Stimulated activated CD4-positive, alpha-beta T cell treated with anti-CD3 and anti-CD28 coated beads, Interleukin-12 subunit alpha, Interleukin-12 subunit beta, amount 100 ng/mL, for 24 hours (primary cell): ENCODE results near the gene OR1L8.
"Not testable (repeated sequence)": the region's sequence is repeated elsewhere in the genome, so short reads cannot be mapped to it uniquely, and the experiment has no call there.

ENCODE experiments used
- DNase-seq, 2 experiments: peaks; one replicate each; pipeline ENCODE4 v3.0.0-alpha.2; 2020; ENCODE audit warnings: low read depth in 2 of 2

The OR1L8 gene

GRCh38 chr9:122583284-122583683 lies at the start of gene OR1L8:
Gene OR1L8 (minus strand): TSS chr9:122583384. CDS start chr9:122568477, 14,907 bp downstream.
- not testable (repeated sequence) for DNase-seq

- DNase-seq = no peak
These were observed 36.8 kb upstream of the OR1L8 start for GRCh38 chr9:122619996-122620395.

DNA sequence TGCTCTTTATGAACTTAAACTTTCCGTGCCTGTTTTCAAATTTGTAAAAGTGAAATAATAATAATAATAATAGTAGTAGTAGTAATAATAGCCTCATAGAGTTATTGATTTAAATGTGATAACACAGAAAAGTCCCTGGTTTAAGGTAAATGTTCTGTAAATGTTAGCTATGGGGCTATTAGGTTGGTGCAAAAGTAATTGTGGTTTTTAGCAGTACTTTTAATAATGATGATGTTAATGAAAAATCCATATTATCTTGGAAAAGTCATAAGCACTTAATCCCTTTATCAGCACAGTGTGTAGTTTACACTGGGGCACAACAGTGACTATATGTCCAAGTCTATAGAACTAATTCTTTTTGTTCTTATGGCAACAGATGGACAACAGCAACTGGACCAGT lies 31.2 kb upstream of the OR1L8 start, which contains the start of gene OR1Q1:
TSS of gene OR1Q1 (plus strand) at position 377 of the 400 bp plus-strand sequence. CDS start at position 377, 0 bp downstream.
- no peak for DNase-seq

DNA sequence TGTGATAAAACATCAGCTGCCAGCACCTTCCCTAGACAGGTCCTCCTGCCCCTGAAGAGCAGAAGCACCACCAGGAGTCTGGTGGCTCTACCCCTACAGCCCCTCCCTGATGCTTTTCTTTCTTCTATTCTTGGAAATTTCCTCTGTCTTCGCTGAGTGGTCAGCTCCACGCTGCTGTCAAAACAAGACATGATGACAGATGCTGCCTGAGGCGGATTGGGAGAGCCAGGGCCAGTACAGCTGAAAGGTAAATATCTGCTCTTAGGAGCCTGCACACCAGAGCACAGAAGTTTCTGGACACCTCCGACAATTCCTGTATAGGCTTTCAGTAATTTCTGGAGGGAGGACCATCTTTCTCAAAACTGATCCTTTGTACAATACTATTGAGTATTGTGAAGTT lies 26.6 kb upstream of the OR1L8 start:
- DNase-seq = no peak

DNA sequence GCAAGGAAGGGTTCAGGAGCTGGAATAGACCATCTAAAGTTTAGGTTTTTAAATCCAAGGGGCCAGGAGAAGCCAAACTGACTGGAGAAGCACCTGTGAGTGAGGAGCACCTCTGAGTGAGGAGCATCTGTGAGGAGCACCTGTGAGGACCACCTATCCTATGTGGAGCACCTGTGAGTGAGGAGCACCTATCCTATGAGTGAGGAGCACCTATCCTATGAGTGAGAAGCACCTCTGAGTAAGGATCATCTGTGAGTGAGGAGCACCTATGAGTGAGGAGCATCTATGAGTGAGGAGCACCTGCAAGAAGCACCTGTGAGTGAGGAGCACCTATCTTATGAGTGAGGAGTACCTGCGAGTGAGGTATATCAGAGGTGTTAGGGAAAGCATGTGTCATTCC lies 23.4 kb upstream of the OR1L8 start:
- no peak for DNase-seq

DNA sequence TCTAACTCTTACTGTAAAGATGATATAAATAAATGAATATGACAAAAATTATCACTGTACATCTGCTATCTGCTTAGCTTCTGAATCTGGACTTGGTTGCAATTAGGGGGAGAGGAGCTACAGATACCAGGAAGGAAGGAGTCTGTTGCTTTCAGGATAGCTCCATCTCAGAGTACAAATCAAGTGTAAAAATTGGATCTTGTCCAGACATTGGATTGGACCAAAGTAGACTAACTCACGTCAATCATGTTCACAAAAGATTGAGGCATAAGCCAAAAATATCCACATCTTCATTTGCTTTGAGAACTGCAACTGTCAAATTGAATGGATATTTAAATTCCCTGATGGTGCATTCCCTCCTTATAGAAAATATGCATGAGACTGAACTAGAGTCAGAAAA lies 22.5 kb upstream of the OR1L8 start:
- DNase-seq = no peak

- DNase-seq = no peak
These were observed 2.8 kb downstream of the OR1L8 start for GRCh38 chr9:122580360-122580759.

GRCh38 chr9:122579874-122580273 lies 3.3 kb downstream of the OR1L8 start:
- DNase-seq = no peak

GRCh38 chr9:122572456-122572855 lies 10.7 kb downstream of the OR1L8 start:
- no peak for DNase-seq

- DNase-seq = no peak
These were observed 15.3 kb downstream of the OR1L8 start for GRCh38 chr9:122567901-122568300.

DNA sequence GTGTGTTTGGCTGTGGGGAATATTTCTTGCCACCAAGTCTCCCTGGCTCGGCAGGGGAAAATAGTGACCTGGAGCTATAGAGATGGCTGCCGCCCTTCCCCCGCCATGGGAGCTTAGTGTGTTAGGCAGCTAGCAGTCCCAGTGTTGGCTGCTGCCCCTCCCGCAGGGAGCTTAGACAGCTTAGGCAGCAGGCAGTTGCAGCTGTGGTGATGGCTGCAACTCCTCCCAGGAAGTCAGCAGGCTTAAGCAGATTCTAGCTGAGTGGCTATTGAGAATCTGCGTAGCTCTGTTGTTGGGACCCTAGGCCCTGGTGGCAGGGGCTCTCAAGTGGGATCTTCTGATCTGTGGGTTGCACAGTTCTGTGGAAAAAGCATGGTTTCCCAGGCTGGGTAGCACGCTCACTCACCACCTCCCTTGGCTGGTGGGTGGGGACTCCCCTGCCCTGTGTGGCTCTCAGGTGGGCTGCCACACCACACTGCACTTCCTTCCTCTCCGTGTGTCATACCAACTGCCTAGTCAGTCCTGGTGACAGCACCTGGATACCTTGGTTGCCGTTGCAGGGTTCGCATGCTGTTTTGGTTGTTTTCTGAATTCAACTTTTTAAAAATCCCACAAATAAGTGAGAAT lies 20.9 kb downstream of the OR1L8 start:
- no peak for DNase-seq

- no peak for DNase-seq
These were observed 21.7 kb downstream of the OR1L8 start for GRCh38 chr9:122561446-122561845.

GRCh38 chr9:122552812-122553211 lies 30.4 kb downstream of the OR1L8 start, which contains the start of gene OR1N2:
Gene OR1N2 (plus strand): TSS chr9:122553112. CDS start chr9:122553212, 100 bp downstream.
- no peak for DNase-seq

- DNase-seq = no peak
These were observed 31.8 kb downstream of the OR1L8 start for GRCh38 chr9:122551371-122551770.

DNA sequence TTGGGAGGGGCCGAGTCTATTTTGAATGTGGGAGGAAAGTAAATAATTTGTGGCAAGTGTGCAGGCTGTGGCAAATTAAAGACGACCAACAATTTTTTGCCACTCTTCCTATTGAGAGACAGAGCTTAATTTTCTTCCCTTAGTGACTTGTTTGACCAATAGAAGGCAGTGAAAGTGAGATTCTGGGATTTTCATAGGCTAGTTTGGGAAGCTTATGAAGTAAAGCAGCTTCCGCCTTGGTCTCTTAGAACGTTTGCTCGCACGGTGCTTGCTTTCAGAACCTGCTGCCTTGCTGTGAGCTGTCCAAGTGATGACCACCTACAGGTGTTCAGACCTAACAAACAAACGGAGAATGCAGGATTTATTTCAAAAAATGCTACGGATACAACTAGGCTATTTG lies 37.0 kb downstream of the OR1L8 start:
- DNase-seq = no peak

DNA sequence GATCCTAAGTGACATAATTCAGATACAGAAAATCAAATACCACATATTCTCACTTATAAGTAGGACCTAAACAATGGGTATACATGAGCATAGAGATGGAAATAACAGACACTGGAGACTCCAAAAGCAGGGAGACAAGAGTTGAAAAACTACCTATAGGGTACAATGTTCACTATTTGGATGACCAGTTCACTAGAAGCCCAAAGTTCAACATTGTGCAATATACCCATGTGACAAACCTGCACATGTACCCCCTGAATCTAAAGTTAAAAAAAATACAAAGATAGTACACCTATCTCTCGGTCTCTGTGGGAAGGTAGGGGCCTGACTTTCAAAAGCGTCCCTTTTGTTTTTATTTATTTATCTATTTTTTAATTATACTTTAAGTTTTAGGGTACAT lies 44.4 kb downstream of the OR1L8 start:
- DNase-seq = no peak

- not testable (repeated sequence) for DNase-seq
These were observed 46.1 kb downstream of the OR1L8 start for GRCh38 chr9:122537066-122537465.

DNA sequence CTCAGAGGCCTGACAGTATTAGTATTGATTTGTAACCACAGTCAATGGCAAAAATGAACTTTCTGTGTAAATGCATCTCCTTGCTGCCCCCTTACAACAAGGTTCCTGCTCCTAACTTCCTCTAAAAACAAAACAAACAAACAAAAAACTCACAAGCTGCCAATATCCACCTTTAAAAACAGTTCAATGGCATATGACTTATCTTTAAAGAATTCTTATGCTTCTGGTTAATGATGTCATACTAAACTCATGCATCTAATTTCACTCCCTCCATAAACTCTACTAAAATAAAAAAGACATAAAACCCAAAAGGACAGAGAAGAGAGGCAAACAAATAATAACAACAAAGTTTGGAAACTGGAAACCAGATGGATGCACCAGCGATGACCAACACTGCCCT lies 47.0 kb downstream of the OR1L8 start:
- DNase-seq = no peak

DNA sequence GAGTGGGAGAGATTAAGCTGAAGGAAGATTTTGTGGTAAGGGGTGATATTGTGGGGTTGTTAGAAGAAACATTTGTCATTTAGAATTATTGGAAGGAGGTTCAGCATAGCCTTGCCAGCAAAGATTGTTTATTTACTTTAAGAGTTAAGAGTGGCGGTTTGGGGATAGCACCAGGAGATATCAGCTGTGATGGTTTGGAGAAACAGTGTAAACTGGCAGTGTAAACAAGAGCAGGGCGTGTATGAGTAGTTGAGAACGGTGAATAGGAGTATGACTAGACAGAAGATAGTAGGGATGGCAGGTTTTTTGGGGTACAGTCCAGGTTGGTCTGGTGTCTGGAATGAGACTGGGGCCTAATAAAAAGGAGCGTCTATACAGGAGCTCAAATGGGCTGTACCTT lies 52.0 kb downstream of the OR1L8 start:
- not testable (repeated sequence) for DNase-seq

- DNase-seq = no peak
These were observed 56.0 kb downstream of the OR1L8 start, which contains the start of gene OR1N1 for GRCh38 chr9:122527193-122527592. Gene OR1N1 (minus strand): TSS chr9:122527293. CDS start chr9:122527293, 0 bp downstream.

GRCh38 chr9:122526602-122527001 lies 56.6 kb downstream of the OR1L8 start:
- DNase-seq = no peak

GRCh38 chr9:122519376-122519775 lies 63.8 kb downstream of the OR1L8 start:
- DNase-seq = no peak

- no peak for DNase-seq
These were observed 64.3 kb downstream of the OR1L8 start, which contains the start of gene OR1J4 for GRCh38 chr9:122518841-122519240. Gene OR1J4 (plus strand): TSS chr9:122519141. CDS start chr9:122519141, 0 bp downstream.

DNA sequence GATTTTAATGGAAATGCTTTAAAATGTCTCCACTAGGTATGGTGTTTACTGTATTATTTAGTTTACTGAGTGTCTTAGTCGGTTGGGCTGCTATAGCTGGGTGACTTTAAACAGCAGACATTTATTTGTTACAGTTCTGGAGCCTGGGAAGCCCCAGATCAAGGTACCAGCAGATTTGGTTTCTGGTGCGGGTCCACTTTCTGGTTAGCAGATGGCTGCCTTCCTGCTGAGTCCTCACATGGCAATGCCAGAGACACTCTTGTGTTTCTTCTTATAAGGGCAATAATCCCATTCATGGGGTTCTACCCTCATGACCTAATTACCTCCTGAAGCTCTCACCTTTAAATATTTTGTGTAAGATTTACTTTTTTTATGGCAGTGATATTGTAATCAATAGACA lies 65.0 kb downstream of the OR1L8 start:
- no peak for DNase-seq
